ENCODE data around the gene RAB3B. TPM values are rescaled to one million over a fixed set of nuclear protein-coding genes. Genes with fewer than 3 reads are reported as not detected.

Gene RAB3B
- total RNA-seq, 1 donor from 2014 or later = 0.02 TPM

GRCh38 chr1:51949014-51949702 lies 41.3 kb downstream of the RAB3B start:
- POLR2A ChIA-PET = no interaction called here
- Mint-ChIP-seq H3K4me1 (peaks cover 11% of the 10 kb centered on the region), H3K27ac (no peak overlapping the region), H3K36me3 (ENCODE audit: low read depth) (no peaks in the 10 kb centered on the region), H3K27me3 (peaks cover 10% of the 10 kb centered on the region), H3K4me3 (no peak overlapping the region), H3K9me3 (peaks cover 6% of the 10 kb centered on the region)
- DNase-seq (no peak), ATAC-seq (ENCODE audit: low read depth) (no peak)
- intact Hi-C loops (cut with micrococcal nuclease) = no loop called here
- CTCF ChIA-PET = no interaction called here
- no peak for TF ChIP-seq CTCF (IDR thresholded peaks at IDR 0.05)

- Mint-ChIP-seq H3K36me3 (ENCODE audit: low read depth) (no peaks in the 10 kb centered on the region), H3K27me3 (peaks cover 10% of the 10 kb centered on the region), H3K4me1 (peaks cover 11% of the 10 kb centered on the region), H3K27ac (no peak overlapping the region), H3K9me3 (peaks cover 6% of the 10 kb centered on the region), H3K4me3 (no peak overlapping the region)
- ATAC-seq (ENCODE audit: low read depth) (no peak), DNase-seq (no peak)
- intact Hi-C loops (cut with micrococcal nuclease) = no loop called here
- POLR2A ChIA-PET = no interaction called here
- CTCF ChIA-PET = no interaction called here
- TF ChIP-seq CTCF (IDR thresholded peaks at IDR 0.05) = no peak
Observed at GRCh38 chr1:51948491-51948915, 42.0 kb downstream of the RAB3B start.

GRCh38 chr1:51946300-51946699 lies 44.2 kb downstream of the RAB3B start:
- H3K27me3 Mint-ChIP-seq = peaks cover 10% of the 10 kb centered on the region
- CTCF ChIA-PET = no interaction called here
- intact Hi-C loops (cut with micrococcal nuclease) = no loop called here

GRCh38 chr1:51945591-51945990 lies 44.9 kb downstream of the RAB3B start:
- TF ChIP-seq CTCF (IDR thresholded peaks at IDR 0.05) = no peak
- H3K9me3 Mint-ChIP-seq = peaks cover 19% of the 10 kb centered on the region
- ATAC-seq (ENCODE audit: low read depth) (no peak), DNase-seq (no peak)
- ChIA-PET POLR2A (no interaction called here), CTCF (no interaction called here)
- no peak overlapping the region for H3K4me3 Mint-ChIP-seq
- no peaks in the 10 kb centered on the region for H3K36me3 Mint-ChIP-seq (ENCODE audit: low read depth)
- H3K4me1 Mint-ChIP-seq = no peaks in the 10 kb centered on the region
- intact Hi-C loops (cut with micrococcal nuclease) = no loop called here
- H3K27ac Mint-ChIP-seq = no peak overlapping the region
- peaks cover 10% of the 10 kb centered on the region for H3K27me3 Mint-ChIP-seq

More at GRCh38 chr1:51946300-51946699, 44.2 kb downstream of the RAB3B start:
- H3K36me3 Mint-ChIP-seq (ENCODE audit: low read depth) = no peaks in the 10 kb centered on the region
- ATAC-seq (ENCODE audit: low read depth) (no peak), DNase-seq (no peak)
- peaks cover 15% of the 10 kb centered on the region for H3K9me3 Mint-ChIP-seq
- H3K4me3 Mint-ChIP-seq = no peak overlapping the region
- TF ChIP-seq CTCF (IDR thresholded peaks at IDR 0.05) = no peak
- H3K4me1 Mint-ChIP-seq = no peaks in the 10 kb centered on the region
- POLR2A ChIA-PET = no interaction called here
- H3K27ac Mint-ChIP-seq = no peak overlapping the region

- no peak for TF ChIP-seq CTCF (IDR thresholded peaks at IDR 0.05)
- Mint-ChIP-seq H3K27me3 (peaks cover under 1% of the 10 kb centered on the region), H3K36me3 (ENCODE audit: low read depth) (no peaks in the 10 kb centered on the region), H3K4me3 (no peak overlapping the region), H3K9me3 (peaks cover 15% of the 10 kb centered on the region), H3K4me1 (no peaks in the 10 kb centered on the region), H3K27ac (no peak overlapping the region)
- CTCF ChIA-PET = no interaction called here
- ATAC-seq (ENCODE audit: low read depth) = no peak
- no peak for DNase-seq
- intact Hi-C loops (cut with micrococcal nuclease) = no loop called here
- POLR2A ChIA-PET = no interaction called here
Observed at GRCh38 chr1:51942281-51942680, 48.2 kb downstream of the RAB3B start.
